Articular chondrocyte of knee joint (primary cell): ENCODE results near the gene ADAM29. TPM values are rescaled to one million over a fixed set of nuclear protein-coding genes. Genes with fewer than 3 reads are reported as not detected.

Experiments used
- small RNA-seq: library from RNA; depleted of rRNA; stranded (forward); fragments of <200 nt; gene quantifications from one replicate; pipeline ENCODE3, GENCODE V24; 2012
- total RNA-seq: library from RNA; depleted of rRNA; stranded (reverse); fragments of >200 nt; gene quantifications from 2 replicates; pipeline ENCODE4 v1.2.3, GENCODE V29; 2012

Gene ADAM29
- not detected in 2 replicates for total RNA-seq

GRCh38 chr4:174918058-174918457, at the start of gene ADAM29:
Gene ADAM29, plus strand, starts transcription at chr4:174918358. Its CDS starts 57,168 bp downstream, at chr4:174975526.

Small RNA genes within 50 kb of the gene (small RNA-seq; reads per million reads assigned to genes)
- gene AC105914.1: not detected

Other genes with a start within 250 kb of the ADAM29 start
- not detected in 2 replicates for gene GLRA3, start 89.1 kb upstream of the ADAM29 start, total RNA-seq